Activated naive CD8-positive, alpha-beta T cell treated with anti-CD3 and anti-CD28 coated beads for 36 hours (primary cell): ENCODE measurements around the gene EIF5B. TPM values are rescaled to one million over a fixed set of nuclear protein-coding genes. Genes with fewer than 3 reads are reported as not detected.
"Not testable (repeated sequence)": the region's sequence is repeated elsewhere in the genome, so short reads cannot be mapped to it uniquely, and the experiment has no call there.

Experiments used
- DNase-seq: peaks from one replicate; pipeline ENCODE4 v3.0.0; 2021
- H3K27ac Mint-ChIP-seq: one replicate; pipeline ENCODE4 v1.8.0; 2022; ENCODE audit warnings: mild to moderate bottlenecking, moderate library complexity, mixed read lengths
- H3K27me3 Mint-ChIP-seq: one replicate; pipeline ENCODE4 v1.8.0; 2022; ENCODE audit warnings: mild to moderate bottlenecking, mixed read lengths
- H3K36me3 Mint-ChIP-seq: one replicate; pipeline ENCODE4 v1.8.0; 2021; ENCODE audit warnings: mild to moderate bottlenecking, mixed read lengths
- H3K4me1 Mint-ChIP-seq: one replicate; pipeline ENCODE4 v1.8.0; 2021; ENCODE audit warnings: mixed read lengths
- H3K4me3 Mint-ChIP-seq: one replicate; pipeline ENCODE4 v1.8.0; 2022; ENCODE audit warnings: mild to moderate bottlenecking, moderate library complexity, mixed read lengths
- H3K9me3 Mint-ChIP-seq: one replicate; pipeline ENCODE4 v1.8.0; 2022; ENCODE audit warnings: mixed read lengths
- total RNA-seq, 2 experiments: library from RNA; stranded (reverse); gene quantifications; one replicate each; pipeline ENCODE4 v1.2.3, GENCODE V29; 2021

EIF5B gene
- total RNA-seq, 2 experiments from 2014 or later: 98.7 to 99.6 TPM

DNA sequence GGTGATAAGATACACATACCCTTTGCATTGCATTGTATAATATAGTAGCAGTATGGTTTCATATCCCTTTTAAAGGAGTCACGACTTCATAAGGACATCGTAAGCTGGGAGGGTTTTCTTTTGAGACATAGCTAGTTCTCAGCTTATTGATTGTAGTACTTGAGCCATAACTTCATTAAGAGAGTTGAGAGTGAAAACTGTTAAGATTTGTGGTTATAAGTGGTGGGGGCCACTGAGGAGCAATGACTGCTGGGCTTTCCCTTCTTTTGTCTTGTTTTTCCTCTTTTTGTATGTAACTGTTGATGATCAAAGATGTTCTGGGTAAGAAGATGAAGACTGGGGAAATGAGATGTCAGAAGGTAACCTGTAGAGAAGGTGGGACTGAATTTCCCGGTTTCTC lies 11.0 kb downstream of the EIF5B start:
- Mint-ChIP-seq H3K4me3 (peak overlapping the region; percentile 7), H3K9me3 (no peaks in the 10 kb centered on the region), H3K27ac (peak overlapping the region; percentile 80), H3K27me3 (no peaks in the 10 kb centered on the region), H3K4me1 (peaks cover 47% of the 10 kb centered on the region), H3K36me3 (peaks cover 22% of the 10 kb centered on the region)
- no peak for DNase-seq

DNA sequence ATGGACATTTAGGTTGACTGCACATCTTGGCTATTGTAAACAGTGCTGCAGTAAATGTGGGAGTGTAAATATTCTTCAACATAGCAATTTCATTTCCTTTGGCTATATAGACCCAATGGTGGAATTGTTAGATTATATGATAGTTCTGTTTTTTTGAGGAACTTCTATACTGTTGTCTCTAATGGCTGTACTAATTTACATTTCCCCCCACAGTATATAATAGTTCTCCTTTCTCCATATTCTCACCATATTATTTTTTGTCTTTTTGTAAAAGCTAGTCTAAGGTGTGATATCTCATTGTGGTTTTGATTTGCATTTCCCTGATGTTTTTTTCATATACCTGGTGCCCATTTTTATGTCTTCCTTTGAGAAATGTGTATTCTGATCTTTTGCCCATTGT lies 13.0 kb downstream of the EIF5B start:
- Mint-ChIP-seq H3K9me3 (no peaks in the 10 kb centered on the region), H3K4me1 (peaks cover 52% of the 10 kb centered on the region), H3K27me3 (no peaks in the 10 kb centered on the region), H3K4me3 (no peak overlapping the region), H3K27ac (no peak overlapping the region), H3K36me3 (peaks cover 27% of the 10 kb centered on the region)
- no peak for DNase-seq

DNA sequence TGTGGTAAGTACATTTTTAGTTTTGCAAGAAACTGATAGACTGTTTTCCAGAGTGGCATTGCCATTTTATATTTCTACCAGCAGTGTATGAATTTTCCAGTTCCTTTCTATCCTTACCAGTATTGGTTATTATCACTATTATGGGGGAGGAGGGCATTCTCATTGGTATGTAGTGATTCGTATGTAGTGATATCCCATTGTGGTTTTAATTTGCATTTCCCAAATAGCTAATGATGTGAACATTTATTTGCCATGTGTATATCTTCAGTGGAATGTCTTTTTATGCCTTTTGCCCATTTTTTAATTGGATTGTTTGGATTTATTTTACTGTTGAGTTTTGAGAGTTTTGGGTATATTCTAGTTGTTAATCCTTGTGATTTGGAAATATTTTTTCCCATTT lies 16.9 kb downstream of the EIF5B start:
- no peak overlapping the region for H3K4me3 Mint-ChIP-seq
- no peak overlapping the region for H3K27ac Mint-ChIP-seq
- H3K9me3 Mint-ChIP-seq: no peaks in the 10 kb centered on the region
- H3K4me1 Mint-ChIP-seq: peaks cover 46% of the 10 kb centered on the region
- H3K27me3 Mint-ChIP-seq: no peaks in the 10 kb centered on the region
- no peak for DNase-seq
- H3K36me3 Mint-ChIP-seq: peaks cover 23% of the 10 kb centered on the region

DNA sequence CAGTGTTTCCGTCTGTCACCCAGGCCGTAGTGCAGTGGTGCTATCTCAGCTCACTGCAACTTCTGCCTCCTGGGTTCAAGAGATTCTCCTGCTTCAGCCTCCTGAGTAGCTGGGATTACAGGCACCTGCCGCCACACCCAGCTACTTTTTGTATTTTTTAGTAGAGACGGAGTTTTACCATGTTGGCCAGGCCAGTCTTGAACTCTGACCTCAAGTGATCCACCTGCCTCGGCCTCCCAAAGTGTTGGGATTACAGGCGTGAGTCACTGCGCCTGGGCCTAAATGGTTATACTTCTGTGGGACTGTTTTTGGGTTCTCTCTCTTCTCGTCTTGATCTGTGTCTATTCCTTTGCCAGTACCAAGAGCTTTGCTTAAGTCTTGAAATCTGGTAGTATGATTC lies 17.6 kb downstream of the EIF5B start:
- peaks cover 21% of the 10 kb centered on the region for H3K36me3 Mint-ChIP-seq
- H3K4me1 Mint-ChIP-seq: peaks cover 43% of the 10 kb centered on the region
- H3K27ac Mint-ChIP-seq: peak overlapping the region; percentile 4
- H3K9me3 Mint-ChIP-seq, H3K27me3 Mint-ChIP-seq, H3K4me3 Mint-ChIP-seq, DNase-seq: not testable (repeated sequence)

DNA sequence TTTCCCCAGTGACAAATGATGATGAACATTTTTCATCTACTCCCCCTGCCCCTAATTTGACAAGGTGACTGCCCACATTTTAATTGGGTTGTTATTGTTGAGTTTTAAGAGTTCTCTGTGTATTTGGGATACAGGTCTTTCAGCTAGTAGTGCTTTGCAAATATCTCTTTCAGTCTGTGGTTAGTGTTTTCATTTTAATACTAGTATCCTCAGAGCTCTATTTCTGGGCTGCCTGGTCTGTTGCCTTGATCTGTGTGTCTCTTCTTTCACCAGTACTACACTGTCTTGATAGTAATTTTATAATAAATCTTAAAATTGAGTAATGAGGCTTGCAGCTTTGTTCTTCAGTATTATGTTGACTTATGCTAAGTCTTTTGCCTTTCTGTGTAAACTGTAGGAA lies 19.7 kb downstream of the EIF5B start:
- no peaks in the 10 kb centered on the region for H3K27me3 Mint-ChIP-seq
- DNase-seq: no peak
- no peaks in the 10 kb centered on the region for H3K9me3 Mint-ChIP-seq
- peaks cover 29% of the 10 kb centered on the region for H3K4me1 Mint-ChIP-seq
- no peak overlapping the region for H3K4me3 Mint-ChIP-seq
- no peak overlapping the region for H3K27ac Mint-ChIP-seq
- peaks cover 20% of the 10 kb centered on the region for H3K36me3 Mint-ChIP-seq

DNA sequence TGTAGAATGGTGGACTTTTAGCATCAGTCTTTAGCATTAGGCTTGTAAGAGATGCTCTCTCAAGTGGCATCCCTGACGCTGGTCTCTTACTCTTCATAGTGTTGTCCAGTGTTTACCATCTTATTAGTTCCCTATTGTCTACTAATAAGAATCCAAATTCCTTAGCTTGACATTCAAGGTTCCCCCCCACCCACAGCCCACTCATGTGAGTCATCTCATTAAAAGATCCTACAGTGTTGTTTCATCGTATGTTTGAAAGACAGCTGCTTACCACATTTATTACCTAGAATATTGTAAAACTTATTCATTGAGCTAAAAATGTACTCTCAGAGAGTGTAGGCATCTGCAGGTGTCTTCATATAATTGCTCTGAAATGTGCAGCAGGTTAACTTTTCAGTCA lies 28.5 kb downstream of the EIF5B start:
- no peak for DNase-seq
- Mint-ChIP-seq H3K36me3 (peaks cover 33% of the 10 kb centered on the region), H3K4me1 (peaks cover 3% of the 10 kb centered on the region)

DNA sequence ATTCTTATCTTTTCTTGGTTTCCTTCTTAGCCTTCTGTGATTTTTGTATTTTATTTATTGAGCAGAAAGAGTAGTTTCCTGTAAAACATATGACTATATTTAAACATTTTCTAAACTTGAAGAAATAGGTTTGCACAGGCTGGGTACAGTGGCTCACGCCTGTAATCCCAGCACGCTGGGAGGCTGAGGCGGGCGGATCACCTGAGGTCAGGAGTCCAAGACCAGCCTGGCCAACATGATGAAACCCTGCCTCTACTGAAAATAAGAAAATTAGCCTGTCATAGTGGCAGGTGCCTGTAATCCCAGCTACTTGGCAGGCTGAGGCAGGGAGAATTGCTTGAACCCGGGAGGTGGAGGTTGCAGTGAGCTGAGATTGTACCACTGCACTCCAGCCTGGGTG lies 31.7 kb downstream of the EIF5B start:
- H3K27me3 Mint-ChIP-seq, H3K27ac Mint-ChIP-seq, H3K4me1 Mint-ChIP-seq, H3K4me3 Mint-ChIP-seq, H3K9me3 Mint-ChIP-seq, DNase-seq: not testable (repeated sequence)
- peaks cover 46% of the 10 kb centered on the region for H3K36me3 Mint-ChIP-seq

More for the DNA sequence above, 28.5 kb downstream of the EIF5B start:
- Mint-ChIP-seq H3K27ac (no peak overlapping the region), H3K27me3 (no peaks in the 10 kb centered on the region), H3K4me3 (no peak overlapping the region), H3K9me3 (no peaks in the 10 kb centered on the region)

DNA sequence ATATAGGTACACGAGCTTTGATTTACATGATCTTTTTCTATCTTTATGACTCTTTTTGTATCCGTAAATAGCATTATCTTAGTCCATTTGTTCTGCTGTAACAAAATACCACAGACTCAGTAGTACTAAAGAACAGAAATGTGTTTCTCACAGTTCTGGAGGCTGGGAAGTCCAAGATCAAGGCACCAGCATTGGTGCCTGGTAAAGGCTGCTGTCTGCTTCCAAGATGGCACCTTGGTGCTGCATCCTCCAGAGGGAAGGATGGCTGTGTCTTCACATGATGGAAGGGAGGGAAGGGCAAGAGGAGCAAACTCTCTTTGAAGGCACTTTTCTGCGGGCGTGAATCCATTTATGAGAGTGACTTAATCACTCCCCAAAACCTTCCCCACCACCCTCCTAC lies 36.0 kb downstream of the EIF5B start:
- Mint-ChIP-seq H3K9me3 (peaks cover 3% of the 10 kb centered on the region), H3K27ac (no peak overlapping the region), H3K27me3 (no peaks in the 10 kb centered on the region)

DNA sequence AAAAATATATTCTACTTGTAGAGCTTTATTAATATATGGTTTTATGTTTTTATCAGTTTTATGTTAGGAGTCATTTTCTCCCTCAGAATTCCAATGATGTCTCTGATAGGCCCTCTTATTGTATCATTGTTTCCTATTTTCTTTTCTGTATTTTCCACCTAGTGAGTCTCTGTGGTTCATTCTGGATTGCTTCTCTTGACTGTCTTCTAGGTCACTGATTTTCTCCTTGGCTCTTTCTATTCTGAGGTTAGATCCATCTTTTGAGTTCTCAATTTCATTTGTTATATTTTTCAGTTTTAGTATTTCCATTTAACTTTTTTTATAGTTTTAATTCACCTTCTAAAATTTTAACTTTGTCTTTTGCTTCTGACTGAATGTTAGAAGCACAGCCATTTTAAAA lies 37.6 kb downstream of the EIF5B start:
- Mint-ChIP-seq H3K4me3 (no peak overlapping the region), H3K36me3 (peaks cover 54% of the 10 kb centered on the region), H3K27ac (no peak overlapping the region), H3K4me1 (peaks cover 17% of the 10 kb centered on the region), H3K27me3 (no peaks in the 10 kb centered on the region), H3K9me3 (peaks cover 3% of the 10 kb centered on the region)
- no peak for DNase-seq

More for the DNA sequence above, 36.0 kb downstream of the EIF5B start:
- peaks cover 55% of the 10 kb centered on the region for H3K36me3 Mint-ChIP-seq
- H3K4me1 Mint-ChIP-seq: peaks cover 12% of the 10 kb centered on the region
- no peak overlapping the region for H3K4me3 Mint-ChIP-seq
- no peak for DNase-seq

DNA sequence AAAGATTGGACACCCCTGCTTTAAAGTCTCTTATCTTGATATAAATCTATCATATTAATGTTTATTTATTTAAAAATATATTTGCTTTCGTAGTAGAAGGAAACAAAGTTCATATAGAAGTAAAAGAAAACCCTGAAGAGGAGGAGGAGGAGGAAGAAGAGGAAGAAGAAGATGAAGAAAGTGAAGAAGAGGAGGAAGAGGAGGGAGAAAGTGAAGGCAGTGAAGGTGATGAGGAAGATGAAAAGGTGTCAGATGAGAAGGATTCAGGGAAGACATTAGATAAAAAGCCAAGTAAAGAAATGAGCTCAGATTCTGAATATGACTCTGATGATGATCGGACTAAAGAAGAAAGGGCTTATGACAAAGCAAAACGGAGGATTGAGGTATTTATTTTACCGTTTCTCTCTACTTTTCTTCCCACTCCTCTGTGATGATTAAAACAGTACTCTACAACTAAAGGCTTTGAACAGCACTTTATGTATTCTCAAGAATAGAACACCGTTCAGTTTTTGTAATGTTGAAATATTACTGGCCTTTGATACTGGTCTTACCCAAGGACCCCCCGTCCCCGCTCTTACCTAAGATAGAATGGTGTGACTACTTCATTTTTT lies 39.2 kb downstream of the EIF5B start:
- H3K27me3 Mint-ChIP-seq: no peaks in the 10 kb centered on the region
- H3K9me3 Mint-ChIP-seq: peaks cover 3% of the 10 kb centered on the region
- H3K4me3 Mint-ChIP-seq: no peak overlapping the region
- H3K27ac Mint-ChIP-seq: no peak overlapping the region
- no peak for DNase-seq
- peaks cover 58% of the 10 kb centered on the region for H3K36me3 Mint-ChIP-seq
- peaks cover 25% of the 10 kb centered on the region for H3K4me1 Mint-ChIP-seq

DNA sequence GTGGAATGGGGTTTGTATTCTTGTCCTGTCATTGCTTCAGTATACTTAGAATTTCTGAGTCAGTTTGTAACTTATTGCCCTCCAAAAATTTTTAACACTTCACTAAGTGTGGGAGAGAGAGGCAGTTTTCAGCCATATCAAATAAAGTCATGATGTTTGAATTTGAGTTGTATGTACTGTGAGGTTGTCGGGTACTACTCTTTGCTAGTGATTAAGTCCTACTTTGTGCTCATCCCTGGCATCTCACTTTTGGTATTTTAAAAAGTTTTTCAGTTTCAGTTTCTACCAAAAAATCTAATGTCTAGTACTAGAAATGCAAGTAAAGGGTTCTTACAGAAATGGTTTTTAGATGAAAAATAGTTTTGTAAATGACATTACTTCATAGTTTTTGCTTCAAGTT lies 40.7 kb downstream of the EIF5B start:
- no peak overlapping the region for H3K4me3 Mint-ChIP-seq
- peaks cover 51% of the 10 kb centered on the region for H3K36me3 Mint-ChIP-seq
- peaks cover 3% of the 10 kb centered on the region for H3K9me3 Mint-ChIP-seq
- peak overlapping the region; percentile 3 for H3K27ac Mint-ChIP-seq
- peaks cover 25% of the 10 kb centered on the region for H3K4me1 Mint-ChIP-seq
- H3K27me3 Mint-ChIP-seq: no peaks in the 10 kb centered on the region
- no peak for DNase-seq

DNA sequence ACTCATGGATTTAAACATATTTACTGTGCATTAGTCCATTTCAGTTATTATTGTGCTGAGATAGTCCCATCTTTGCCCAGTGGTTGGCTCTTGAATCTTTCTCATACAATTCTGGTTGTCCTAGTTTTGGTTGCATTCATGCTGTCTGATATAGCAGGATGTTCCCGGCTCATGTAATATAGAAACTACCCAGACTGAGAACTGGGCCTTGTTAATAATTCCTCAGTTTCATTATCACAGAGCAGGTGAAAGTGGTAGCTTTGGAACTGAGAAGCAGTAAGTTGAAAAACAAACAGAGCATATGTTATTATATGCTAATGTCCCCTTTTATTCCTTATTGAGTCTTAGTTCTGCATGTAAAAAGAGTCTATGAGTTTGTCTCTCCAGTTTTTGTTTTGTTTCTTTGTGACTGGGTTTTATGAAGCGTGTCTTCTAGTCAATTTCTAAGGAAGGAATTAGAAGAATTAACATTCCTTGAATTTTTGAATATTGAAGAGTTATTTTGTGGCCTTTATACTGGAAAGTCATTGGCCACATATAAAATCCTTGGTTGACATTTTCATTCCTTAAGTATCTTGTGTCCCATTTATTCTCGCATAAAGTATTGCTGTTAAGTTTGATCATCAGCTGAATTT lies 43.3 kb downstream of the EIF5B start:
- Mint-ChIP-seq H3K36me3 (peaks cover 39% of the 10 kb centered on the region), H3K27me3 (no peaks in the 10 kb centered on the region), H3K4me1 (peaks cover 25% of the 10 kb centered on the region), H3K27ac (peak overlapping the region; percentile 30), H3K9me3 (no peaks in the 10 kb centered on the region), H3K4me3 (no peak overlapping the region)
- no peak for DNase-seq

DNA sequence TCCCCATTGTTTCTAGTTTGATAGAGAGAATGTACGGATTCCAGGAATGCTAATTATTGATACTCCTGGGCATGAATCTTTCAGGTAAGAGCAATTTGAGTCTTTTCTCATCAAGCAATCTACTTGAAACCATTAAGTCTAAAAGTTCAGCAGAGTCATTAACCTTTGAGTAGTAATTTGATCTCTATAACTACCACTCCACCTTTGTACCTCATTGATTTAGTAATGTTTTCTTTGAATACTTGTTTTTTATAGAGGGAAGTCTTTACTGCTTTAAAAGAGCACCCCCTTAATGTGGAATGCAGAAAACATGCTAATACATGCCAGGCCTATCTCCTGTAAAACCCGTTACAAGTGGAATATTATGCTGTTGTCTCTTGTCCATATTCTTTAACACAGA lies 45.0 kb downstream of the EIF5B start:
- H3K4me1 Mint-ChIP-seq: peaks cover 22% of the 10 kb centered on the region
- no peak for DNase-seq
- H3K27ac Mint-ChIP-seq: no peak overlapping the region
- no peaks in the 10 kb centered on the region for H3K9me3 Mint-ChIP-seq
- H3K4me3 Mint-ChIP-seq: no peak overlapping the region
- peaks cover 38% of the 10 kb centered on the region for H3K36me3 Mint-ChIP-seq
- H3K27me3 Mint-ChIP-seq: no peaks in the 10 kb centered on the region

DNA sequence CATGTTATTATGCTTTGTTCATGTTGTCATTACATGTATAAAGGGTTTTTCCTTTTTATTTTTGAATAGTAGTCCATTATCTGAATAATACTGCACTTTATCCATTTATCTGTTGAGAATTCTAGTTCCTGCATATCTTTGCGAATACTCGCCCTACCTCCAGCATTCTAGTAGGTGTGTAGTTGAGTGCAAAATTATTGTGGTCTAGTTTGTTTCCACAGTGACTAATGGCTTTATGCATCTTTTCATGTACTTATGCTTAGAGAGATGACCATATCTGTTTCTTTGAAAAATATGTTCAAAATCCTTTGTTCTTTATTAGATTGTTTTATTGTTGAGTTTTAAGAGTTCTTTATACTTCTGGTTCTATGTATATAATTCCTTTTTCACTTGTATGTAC lies 48.8 kb downstream of the EIF5B start:
- Mint-ChIP-seq H3K27ac (peak overlapping the region; percentile 47), H3K27me3 (no peaks in the 10 kb centered on the region), H3K36me3 (peaks cover 29% of the 10 kb centered on the region), H3K4me3 (no peak overlapping the region), H3K4me1 (no peaks in the 10 kb centered on the region), H3K9me3 (no peaks in the 10 kb centered on the region)
- no peak for DNase-seq

DNA sequence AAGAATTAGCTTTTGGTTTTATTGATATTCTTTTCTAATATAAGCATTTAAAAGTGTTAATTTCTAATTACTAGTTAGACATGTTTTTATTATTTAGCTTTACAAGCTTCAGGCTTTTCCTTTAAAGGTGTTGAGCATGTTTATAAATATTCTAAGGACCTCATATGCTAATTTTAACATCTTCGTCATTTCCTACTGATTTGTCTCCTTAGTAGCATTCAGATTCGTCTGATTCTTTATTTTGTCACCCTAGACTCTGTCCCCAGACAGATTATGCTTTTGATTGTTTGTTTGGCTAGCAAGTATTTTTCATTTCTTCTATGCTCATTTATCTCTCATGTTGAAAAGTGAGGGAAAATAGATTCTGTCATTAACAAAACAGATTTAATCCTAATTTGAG lies 51.7 kb downstream of the EIF5B start:
- peaks cover 18% of the 10 kb centered on the region for H3K36me3 Mint-ChIP-seq

DNA sequence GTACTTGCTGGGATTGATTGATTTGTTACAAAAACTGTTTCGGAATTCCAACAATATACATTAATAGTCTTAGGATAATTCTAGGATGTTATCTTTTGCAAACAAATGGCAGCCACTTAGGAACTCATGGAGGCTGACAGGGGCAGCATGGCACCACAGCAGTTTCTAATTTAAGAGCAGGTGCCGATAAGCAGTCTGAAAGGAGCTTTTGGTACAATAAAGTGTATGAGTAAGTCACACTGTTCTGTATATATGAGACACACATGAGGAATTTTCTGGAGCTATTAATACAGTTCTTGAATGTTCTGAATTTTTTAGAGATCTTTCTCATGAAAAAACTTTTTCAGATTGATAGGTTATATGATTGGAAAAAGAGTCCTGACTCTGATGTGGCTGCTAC lies 52.2 kb downstream of the EIF5B start:
- no peaks in the 10 kb centered on the region for H3K9me3 Mint-ChIP-seq
- no peak for DNase-seq
- no peak overlapping the region for H3K27ac Mint-ChIP-seq
- no peaks in the 10 kb centered on the region for H3K4me1 Mint-ChIP-seq
- no peak overlapping the region for H3K4me3 Mint-ChIP-seq
- peaks cover 17% of the 10 kb centered on the region for H3K36me3 Mint-ChIP-seq
- no peaks in the 10 kb centered on the region for H3K27me3 Mint-ChIP-seq

More for the DNA sequence above, 51.7 kb downstream of the EIF5B start:
- no peak for DNase-seq
- Mint-ChIP-seq H3K27me3 (no peaks in the 10 kb centered on the region), H3K4me3 (no peak overlapping the region), H3K27ac (no peak overlapping the region), H3K9me3 (no peaks in the 10 kb centered on the region), H3K4me1 (no peaks in the 10 kb centered on the region)
